Stimulated activated CD8-positive, alpha-beta memory T cell treated with anti-CD3 and anti-CD28 coated beads, Interleukin-15, amount 100 ng/mL, for 48 hours (primary cell): ENCODE measurements around the gene IFT43.

Experiments
- DNase-seq, 2 donors: peaks; one replicate each; pipeline ENCODE4 v3.0.0-alpha.2; 2020; ENCODE audit warnings: low read depth in 2 of 2

IFT43 gene

DNA sequence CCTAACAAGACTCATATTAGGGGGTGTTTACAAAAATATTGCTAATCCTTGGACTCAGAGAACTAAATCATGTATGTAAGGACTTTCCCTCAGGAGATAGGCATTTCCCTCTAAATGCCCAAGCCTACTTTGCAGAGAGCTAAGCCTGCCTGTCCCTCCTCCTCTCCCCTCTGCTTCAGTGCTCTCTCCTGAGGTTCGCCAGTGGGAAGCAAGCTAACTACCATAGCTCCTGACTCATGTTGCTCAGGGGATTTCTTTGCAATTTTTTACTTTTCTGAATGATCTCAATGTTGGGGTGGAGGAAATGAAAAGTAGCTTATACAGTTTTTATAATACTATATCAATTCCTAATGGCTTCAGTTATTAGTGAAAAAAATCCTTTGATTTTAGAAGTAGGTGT, 29.6 kb downstream of the IFT43 start:
- no peak for DNase-seq

DNA sequence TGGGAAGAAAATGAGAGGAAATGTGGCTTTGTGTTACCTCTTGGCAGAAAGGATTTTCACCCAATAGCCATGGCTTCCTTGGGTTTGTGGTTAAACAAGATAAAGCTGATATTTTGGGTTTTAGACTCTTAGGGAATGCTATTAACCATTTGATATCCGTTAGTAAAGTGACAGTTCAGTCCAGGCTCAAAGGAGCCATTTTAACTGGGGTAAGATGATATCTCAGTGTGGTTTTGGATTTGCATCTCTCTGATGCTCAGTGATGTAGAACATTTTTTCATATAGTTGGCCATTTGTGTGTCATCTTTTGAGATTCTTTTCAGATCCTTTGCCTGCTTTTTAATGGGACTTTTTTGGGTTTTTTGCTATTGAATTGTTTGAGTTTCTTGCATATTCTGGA, 30.1 kb downstream of the IFT43 start:
- no peak for DNase-seq

DNA sequence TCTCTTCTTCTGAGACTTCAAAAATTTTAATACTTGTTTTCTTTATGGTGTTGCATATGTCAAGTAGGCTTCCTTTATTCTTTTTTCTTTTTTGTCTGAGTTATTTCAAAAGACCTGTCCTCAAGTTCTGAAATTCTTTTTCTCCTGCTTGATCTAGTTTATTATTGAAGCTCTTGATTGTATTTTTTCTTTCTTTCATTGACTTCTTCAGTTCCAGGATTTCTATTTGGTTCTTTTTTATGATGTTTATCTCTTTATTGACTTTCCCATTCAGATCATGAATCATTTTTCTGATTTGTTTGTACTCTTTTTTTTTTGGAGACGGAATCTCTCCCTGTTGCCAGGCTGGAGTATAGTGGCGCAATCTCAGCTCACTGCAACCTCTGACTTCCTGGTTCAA, 34.1 kb downstream of the IFT43 start:
- no peak for DNase-seq

DNA sequence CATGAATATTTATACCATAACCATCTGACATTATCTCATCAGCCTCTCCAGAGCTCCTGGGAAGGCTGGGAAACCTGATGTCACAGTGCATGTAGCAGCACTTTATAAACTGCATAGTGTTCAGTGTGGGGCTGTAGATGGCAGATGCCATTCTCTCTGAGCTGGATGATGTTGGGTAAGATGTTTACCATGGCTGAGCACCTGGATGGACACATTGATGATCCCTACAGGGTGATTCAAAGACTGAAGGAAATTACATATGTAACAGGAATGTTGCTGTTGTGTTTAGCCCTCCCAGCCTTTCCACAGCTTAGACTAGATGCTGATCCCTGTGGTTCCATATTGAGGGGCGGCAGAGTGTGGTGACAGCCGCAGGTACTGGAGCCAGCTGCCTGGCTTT, 37.4 kb downstream of the IFT43 start:
- DNase-seq, result no peak

DNA sequence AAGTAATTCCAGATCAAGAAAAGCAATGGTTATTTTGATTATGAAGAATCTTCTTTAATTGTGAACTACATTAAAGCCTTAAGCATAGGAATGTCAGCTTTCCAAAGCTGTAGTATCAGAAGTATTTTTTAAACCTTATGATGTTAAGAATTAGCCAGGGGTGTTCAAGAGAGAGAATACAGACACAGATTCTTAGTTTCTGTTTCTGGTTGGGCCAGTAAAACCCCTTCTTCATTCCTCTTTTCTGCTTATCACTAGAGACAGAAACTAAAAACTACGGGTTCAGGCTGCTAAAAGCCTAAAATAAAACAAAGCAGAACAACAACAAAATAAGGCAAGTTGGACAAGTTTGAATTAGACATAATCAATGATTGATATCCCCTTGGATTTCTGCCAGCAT, 38.2 kb downstream of the IFT43 start:
- no peak for DNase-seq

DNA sequence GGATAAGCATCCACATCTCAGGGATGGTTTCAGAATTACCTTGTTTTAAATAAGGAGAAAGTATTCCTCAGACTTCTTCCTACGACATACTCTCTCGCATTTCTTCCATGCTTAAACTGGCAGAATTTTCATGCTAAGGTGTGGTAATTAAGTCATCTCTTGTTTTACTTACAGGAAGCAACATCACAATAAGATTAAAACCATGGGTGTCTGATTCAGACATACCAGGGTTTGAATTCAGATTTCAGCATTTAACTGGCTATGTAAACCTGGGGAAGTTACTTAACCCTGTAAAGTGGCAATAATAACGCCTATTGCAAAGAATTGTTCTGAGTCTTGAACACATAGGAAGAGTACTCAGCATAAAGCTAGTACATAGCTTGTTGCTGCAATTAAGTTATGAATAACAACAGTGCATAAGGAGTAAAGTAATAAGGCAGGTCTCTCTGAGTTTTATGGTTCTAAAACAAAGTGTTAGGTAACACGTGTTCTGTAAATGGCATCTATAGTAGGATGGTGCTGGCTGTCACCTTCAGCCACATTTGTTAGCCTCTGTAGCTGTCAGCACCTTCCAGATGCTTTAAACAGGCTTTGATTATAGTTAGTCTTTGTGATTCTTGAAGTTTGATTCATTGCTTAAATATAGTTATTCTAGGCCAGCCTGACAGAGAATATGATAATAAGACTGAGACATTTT, 38.8 kb downstream of the IFT43 start:
- no peak for DNase-seq

DNA sequence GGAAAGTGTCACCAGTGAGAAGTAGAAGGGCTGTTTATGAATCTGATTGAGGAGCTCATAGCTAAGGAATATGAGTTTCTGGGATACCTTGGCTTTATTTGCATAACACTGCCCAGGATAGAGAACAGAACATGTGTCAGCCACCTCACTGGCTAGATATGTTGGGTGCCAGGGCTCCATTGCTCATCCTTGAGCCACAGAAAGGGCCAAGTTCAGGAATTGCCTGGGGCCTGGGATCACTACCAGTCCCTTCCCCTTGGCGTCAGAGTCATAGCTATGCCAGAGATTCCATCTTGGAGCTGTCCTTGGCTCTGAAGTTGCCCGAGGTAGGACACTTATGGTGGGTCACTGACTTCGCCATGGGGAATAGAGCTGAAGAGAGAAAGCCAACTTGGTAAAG, 49.0 kb downstream of the IFT43 start:
- DNase-seq, result no peak

DNA sequence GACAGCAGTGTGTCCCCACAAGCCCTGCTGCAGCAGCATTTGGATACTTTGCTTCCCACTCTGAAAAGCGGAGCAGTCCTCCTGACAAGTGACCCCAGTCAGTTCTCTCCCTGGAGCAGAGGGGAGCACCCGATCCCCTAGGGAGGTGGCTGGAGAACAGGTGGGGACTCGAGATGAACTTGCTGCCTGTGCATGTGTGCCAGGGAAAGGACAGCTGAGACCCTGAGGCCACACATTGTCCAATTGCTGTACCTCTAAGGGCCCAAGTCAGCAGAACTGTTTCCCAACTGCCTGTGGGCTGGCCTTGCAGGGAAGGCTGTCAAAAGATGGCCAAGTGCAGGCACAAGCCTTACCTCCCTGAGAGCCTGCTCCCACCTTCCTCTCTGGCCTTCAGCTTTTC, 55.1 kb downstream of the IFT43 start:
- DNase-seq, result no peak

DNA sequence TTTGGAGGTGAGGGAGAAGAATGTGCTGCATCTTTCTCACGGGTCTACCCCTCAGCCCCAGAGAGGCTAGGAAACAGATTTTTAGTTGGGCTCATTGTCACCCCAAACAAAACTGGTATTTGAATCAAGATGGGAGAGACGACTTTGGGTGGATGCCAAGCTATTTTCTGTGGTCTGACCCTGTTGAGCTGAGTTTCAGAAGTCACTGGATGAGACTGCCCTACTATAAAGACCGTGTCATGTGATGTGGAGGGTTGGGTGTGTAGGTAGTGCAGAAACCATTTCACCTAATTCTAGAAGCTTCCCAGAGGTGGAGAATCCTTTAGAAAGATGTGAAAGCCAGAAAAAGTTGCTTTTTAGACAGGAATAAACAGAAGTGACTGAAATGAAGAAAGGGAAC, 60.2 kb downstream of the IFT43 start:
- DNase-seq, result no peak

DNA sequence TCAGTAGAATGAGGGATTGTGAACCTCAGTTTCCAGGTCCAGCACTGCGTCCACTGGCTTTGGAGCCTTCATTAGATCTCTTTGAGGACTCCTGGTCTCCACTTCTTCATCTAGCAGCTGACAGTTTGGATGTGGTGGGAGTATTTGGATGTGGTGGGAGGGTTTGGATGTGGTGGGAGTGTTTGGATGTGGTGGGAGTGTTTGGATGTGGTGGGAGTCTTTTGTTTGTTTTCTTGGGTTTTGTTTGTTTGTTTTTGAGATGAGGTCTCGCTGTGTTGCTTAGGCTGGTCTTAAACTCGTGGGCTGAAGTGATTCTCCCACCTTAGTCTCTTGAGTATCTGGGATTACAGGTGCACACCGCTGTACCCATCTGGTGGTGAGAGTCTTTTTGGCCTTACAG, 64.7 kb downstream of the IFT43 start:
- no peak for DNase-seq

DNA sequence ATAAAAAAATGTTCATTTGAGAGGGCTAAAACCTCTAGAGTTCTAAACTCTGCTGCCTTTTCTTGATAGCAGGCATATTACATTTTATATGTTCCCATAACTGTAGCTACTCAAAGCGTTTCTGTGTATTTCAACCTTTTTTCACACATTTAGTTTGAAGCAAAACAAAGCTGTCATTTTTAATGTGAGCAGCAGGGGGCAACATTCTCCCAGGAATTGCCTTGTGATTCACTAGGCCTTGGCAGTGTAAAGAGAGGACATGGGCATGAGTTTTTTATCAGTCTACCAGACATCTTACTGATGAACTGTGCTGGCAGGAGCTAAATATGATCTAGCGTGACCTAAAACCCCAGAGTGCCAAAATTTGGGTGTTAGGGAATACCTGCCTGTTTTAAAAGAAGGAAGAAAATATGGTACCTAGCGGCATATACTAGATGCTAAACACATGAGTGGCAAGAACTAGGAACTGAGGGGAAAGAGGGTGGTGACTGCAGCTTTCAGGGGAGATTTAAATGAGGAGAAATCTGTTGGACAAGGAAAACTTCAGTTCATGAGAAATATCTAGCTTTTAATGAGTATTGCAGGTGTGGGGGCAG, 65.3 kb downstream of the IFT43 start:
- peak; percentile 1 to 3 for DNase-seq

DNA sequence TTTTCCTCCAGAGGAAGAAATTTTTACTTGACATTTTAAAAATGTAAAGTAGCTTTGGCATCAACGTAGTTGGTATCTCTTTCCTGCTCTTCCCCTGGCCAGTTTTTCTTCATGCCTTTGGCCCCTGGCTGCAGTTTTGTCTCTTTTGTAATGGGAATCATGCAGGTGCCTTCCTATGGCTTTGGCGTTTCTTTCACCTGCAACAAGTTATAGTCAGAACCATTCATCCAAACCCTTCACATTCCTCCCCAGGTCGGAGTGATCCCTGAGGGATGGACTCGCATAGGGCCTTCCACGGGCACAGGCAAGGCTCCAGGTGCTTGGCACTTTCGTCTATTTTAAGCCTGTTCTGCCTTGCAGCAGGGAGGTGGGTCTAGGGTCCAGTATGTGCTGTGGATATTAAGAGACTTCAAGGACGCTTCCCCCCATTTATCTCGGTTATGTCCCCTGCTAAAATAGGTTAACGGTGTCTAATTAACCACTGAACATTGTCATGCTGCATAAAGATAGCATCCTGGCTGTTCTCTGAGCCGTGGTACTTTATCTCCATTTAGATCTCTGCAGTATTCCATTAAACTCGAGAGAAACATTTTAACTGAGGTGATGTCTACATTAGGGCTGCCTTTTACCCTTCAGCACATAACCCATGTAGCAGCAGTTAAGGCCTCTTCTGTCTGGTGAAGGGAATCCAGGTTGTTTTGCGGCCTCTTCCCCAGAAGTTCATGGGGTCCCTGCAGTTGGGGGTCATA, 66.3 kb downstream of the IFT43 start:
- no peak for DNase-seq

DNA sequence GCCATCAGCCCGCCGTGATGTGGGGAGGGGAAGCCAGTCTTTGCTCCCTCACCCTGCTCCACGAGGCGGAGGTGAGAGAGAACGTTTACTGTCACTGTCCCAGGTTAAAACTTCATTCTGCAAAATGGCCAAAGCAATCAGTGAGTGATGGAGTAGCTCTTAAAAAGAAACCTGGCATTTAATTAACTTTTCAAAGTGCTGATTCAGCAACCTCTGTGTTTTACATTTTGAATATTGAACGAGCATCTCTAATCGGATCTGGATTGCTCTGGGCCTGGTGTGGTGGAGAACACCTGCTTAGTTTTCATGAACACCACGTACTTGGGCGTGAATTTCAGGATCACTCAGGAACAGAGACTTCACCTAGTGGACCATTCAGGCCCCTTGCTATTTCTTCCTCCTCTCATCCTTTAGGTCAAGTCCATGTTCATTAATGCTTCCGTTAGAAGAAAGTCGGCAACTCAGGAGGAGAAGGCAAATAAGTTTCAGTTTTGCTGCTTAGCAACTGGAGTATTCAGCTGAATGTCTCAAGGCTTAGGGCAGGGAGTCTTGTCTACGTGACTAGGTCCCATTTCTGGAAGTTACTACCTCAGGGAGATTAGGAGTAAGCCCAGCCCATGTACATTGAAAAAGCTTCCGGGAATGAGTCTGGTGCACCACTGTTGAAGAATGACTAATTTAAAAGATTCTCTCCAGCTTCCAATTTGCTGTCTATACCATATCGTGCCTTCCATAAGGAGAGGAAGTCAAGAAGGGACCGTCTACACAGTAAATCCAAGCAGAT, 68.2 kb downstream of the IFT43 start:
- DNase-seq, result no peak

DNA sequence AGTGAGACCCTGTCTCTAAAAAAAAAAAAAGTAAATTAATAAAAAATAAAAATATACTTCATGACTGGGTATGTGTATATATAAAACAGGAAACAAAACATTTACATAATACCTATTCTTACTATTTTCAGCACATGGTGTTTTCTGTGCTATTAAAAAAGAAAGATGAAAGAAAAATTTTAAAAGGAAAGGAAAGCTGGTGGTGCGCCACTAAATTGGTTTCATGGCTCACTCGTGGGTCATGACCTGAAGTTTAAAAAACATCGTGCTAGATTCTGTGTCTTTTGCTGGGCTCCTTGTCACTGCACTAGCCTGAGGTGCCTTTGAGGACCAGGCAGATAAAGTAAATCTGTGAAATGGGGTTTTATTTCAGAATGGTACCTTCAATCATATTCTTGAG, 69.8 kb downstream of the IFT43 start:
- no peak for DNase-seq

DNA sequence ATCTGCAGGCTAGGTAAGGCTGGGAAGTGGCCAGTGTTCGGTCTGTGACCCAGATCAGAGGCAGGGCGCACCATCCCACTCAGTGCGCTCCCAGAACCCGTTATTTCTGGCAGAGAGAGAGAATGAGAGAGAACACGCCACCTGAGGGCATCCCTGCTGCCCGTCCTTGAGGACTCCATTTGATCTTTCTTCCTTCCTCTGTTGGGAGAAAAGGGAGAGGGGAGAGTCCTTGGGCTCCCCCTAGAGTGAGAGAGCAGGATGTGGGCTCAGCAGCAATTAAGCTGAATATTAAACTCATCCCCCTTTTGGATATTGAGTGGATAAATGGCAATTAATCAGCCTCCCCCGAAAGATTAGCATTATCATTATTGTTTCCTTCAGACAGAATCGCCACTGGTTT, 70.6 kb downstream of the IFT43 start:
- DNase-seq, result no peak

DNA sequence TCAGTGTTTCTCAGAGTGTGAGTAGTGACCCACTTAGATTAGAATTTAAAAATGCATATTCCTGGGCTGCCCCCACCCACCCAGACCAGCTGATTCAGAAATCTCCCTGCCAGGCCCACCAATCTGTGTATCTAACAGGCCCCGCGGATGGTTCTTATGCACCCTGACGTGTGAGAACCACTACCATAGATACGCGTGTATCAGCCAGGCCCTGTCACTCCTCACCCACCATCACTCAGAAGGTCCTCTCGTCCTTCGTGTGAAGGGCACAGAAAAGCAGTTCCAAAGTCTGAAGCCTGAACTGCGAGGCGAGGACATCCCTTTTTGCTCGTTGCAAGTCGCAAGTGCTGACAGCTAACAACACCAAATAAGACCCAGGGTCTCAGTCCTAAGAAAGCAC, 72.4 kb downstream of the IFT43 start:
- no peak for DNase-seq

DNA sequence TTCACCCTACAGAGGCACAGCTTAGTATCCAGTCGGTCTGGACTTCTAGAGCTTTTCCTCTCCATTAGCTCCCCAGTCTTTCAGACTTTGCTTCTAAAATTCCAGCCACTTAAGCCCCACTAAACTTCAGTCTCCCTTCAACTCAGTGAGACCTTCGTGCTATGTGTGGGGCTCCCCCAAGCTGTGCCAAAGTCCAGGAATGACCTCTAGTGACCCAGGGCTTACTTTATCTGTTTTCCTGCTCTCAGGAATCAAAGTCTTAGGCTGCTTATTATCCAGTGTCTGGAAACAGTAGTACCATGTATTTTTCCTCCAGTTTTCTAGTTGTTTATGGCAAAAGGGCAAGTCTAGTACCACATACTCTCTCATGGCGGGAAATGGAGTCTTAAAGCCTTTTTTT, 77.8 kb downstream of the IFT43 start:
- DNase-seq, result no peak

DNA sequence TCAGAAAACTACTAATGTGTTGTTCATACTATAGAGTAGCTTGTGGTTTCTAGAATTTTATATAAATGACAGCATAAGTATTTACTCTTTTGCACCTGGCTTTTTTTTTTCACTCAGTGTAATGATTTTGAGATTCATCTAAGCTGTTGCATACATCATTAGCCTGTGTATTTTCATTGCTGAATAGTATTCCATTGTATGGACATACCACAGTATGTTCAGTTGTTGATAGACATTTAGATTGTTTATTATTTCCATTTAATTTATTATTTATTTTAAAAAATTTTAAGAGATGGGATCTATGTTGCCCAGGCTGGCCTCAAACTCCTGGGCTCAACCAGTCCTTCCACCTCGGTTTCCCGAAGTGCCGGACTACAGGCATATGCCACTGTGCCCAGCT, 80.0 kb downstream of the IFT43 start:
- DNase-seq, result no peak

DNA sequence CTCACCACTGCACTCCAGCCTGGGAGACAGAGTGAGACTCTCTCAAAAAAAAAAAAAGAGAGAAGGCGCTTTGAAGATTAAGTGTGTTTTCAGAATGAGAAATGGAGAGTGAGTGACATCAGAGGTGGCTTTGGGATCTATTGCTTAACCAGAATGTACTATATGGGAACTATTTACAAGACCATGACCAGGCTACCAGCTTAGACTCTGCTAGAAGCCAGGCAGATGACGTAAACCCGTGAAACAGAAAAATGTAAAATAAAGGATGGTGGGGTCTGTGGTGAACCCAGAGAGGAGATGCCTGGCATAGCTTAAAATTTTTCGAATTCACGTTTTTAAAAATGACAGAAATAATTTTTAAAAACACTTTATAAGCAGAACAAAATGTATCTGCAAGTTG, 82.0 kb downstream of the IFT43 start:
- no peak for DNase-seq

DNA sequence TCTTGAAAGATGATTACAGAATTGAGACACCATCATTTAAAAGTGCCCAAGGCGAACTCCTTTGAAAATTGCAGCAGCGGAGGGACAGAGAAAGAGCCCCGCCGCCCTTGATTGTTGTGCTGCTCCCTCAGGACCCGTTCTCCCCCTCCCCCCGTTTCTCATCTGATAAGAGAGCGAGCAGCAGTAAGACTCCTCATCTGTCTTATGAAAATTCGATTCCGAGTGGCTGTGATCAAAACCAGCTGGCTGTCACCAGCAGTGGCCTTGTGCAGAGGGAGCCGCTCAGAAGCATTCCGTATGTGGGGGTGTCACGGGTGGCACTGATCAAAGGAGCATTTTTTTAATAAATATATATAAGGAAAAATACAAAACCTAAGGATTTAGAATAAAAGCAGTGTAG, 88.2 kb downstream of the IFT43 start:
- no peak for DNase-seq

DNA sequence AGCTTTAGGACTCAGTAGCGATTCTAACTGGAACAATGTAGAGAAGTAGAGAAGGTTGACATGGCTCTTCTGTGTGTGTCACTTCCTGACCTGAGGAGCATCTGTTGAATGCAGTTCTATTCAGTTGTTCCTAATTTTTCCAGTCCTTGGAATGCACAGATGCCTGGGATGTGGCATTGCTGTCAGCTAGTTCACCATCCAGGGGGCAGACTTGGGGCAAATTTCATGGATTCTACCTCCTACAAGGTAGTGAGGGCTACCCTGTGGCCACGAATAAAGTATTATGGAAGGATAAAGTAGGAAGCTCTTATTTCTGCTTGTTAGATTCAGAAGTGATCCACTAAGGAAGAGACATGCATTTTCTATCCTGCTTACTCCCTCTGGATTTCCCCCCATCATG, 91.8 kb downstream of the IFT43 start:
- DNase-seq, result no peak

DNA sequence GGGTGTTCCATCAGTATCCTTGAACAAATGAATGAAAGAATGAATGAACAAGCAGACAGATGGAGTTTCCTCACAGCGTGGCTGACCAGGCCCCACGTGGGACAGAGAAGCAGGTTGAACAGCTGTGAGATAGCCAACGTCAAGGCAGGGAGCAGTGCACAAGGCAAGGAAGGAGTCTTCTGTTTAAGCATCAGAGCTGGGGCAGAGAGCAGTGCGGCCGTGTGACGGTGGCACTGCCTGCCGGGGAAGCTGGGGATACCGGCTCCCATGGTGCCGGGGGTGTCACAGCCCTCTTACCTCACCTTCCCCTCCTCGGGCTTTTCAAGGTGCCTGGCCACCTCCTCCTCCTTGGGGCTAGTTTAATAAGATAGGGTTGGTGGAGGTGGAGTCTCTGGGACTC, 92.9 kb downstream of the IFT43 start:
- DNase-seq, result no peak

DNA sequence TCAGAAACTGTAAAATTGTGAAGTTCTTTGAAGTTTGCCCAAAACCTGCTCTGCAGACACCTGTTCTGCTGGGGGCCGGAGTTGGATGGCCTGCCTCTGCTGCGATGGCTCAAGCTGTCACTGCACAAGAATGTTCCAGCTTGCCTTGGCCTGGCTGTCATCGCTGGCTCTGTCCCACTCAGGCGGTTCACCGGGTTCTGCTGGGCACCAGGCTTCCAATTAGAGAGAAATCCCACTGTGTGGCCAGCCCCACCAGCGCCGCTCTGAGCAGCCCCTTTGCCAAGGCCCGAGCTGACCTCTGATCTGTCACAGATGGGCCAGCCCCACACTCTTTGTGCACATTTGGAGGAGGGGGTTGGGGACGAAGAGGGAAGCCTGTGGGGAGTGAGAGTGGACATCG, 94.5 kb downstream of the IFT43 start:
- no peak for DNase-seq
